Measurements from ENCODE around the gene CDKL1. TPM values are rescaled to one million over a fixed set of nuclear protein-coding genes. Genes with fewer than 3 reads are reported as not detected.
"Not testable (repeated sequence)": the region's sequence is repeated elsewhere in the genome, so short reads cannot be mapped to it uniquely, and the experiment has no call there.

CDKL1 gene
- total RNA-seq, 1 donor = 4.6 TPM

DNA sequence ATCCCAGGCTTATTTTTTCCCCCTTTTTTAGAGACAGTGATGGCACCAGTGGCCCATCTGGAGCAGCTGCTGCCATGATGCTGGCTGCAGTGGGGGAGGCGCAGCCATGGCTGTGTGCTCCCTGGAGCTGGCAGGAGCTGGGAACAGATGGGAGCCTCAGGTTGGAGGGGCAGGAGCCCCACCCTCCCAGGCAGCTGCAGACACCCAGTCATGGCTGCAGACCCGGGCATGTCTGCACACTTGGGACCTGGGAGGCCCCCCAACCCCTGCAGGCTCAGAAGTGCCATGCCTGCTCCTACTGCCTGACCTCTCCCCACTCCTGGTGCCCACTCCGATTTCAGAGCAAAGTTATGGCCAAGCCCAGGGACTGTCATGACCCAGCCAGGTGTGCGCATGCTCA, 25.1 kb downstream of the CDKL1 start:
- Histone ChIP-seq H3K4me3 (ENCODE audit: low read length) (no peak overlapping the region), H3K27me3 (ENCODE audit: insufficient read depth, low read length) (no peaks in the 10 kb centered on the region), H3K9me3 (ENCODE audit: low read depth, low read length) (no peaks in the 10 kb centered on the region), H3K4me1 (ENCODE audit: insufficient read depth, low read length) (peaks cover 5% of the 10 kb centered on the region)

DNA sequence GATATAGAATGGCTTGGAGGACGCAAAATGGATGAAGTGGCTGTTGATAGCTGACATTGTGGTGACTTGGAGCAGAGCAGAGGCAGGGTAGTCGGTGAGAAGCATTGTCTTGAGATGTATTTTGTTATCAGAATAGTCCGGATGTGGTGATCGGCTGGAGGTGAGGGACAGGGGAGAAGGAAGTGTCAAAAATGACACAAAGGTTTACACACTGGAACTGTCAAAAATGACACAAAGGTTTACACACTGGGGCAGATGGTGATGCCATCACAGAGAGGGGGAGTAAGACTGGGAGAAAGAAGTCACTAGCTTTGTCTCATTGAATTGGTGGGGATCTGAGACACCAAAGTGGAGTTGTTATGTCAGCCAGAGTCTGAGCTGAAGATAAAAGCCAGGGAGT, 30.1 kb downstream of the CDKL1 start:
- no peak overlapping the region for H3K4me3 ChIP-seq (ENCODE audit: low read length)
- H3K4me1 ChIP-seq (ENCODE audit: insufficient read depth, low read length) = peaks cover 30% of the 10 kb centered on the region
- no peaks in the 10 kb centered on the region for H3K9me3 ChIP-seq (ENCODE audit: low read depth, low read length)
- H3K27me3 ChIP-seq (ENCODE audit: insufficient read depth, low read length) = no peaks in the 10 kb centered on the region

DNA sequence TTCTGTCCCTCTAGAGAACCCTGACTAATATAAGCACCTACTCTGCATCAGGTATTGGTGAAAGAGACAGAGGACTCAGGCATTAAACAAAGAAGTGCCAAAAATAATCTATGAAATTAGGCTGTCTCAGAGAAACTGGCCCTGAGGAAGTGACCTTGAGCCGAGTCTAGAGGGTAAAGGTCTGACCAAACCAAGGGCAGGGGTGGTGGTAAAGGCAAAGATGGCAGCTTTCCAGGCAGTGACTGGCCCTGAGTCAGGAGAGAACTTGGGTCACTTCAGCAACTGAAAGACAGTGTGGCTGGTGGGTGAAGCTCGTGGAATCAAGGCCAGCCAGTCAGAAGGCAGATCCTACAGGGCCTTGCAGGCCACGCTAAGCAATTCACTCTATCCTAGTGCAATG, 30.6 kb downstream of the CDKL1 start:
- H3K27me3 ChIP-seq (ENCODE audit: insufficient read depth, low read length) = no peaks in the 10 kb centered on the region
- no peaks in the 10 kb centered on the region for H3K9me3 ChIP-seq (ENCODE audit: low read depth, low read length)
- peaks cover 30% of the 10 kb centered on the region for H3K4me1 ChIP-seq (ENCODE audit: insufficient read depth, low read length)
- H3K4me3 ChIP-seq (ENCODE audit: low read length) = no peak overlapping the region

DNA sequence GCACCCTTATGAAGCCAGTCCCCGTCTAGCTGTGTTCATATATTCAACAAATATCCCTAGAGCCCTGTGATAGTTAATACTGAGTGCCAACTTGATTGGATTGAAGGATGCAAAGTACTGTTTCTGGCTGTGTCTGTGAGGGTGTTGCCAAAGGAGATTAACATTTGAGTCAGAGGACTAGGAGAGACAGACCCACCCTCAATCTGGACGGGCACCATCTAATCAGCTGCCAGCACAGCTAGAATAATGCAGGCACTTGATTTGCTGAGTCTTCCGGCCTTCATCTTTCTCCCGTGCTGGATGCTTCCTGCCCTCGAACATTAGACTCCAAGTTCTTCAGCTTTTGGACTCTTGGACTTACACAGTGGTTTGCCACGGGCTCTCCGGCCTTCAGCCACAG, 31.1 kb downstream of the CDKL1 start:
- not testable (repeated sequence) for H3K27me3 ChIP-seq (ENCODE audit: insufficient read depth, low read length); H3K4me3 ChIP-seq (ENCODE audit: low read length); H3K9me3 ChIP-seq (ENCODE audit: low read depth, low read length)
- H3K4me1 ChIP-seq (ENCODE audit: insufficient read depth, low read length) = peaks cover 30% of the 10 kb centered on the region

DNA sequence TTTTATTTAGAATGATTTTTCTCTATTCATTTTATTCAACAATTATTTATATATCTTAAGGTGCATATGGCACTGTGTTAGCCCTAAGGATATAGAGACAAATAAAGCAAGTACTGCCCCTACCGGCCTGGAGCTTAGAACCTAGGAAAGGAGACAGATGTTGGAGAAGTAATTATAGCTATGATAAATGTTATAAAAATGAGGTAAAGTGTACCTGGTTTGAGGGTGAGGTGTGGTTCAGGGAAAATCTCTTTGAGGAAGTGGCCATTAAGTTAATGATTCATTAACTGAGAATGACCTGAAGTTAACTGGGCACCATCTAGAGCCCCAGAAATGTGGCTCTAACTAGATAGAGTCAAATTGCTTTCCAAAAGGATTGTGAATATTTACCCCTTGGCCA, 31.9 kb downstream of the CDKL1 start:
- no peak overlapping the region for H3K4me3 ChIP-seq (ENCODE audit: low read length)
- no peaks in the 10 kb centered on the region for H3K27me3 ChIP-seq (ENCODE audit: insufficient read depth, low read length)
- peaks cover 30% of the 10 kb centered on the region for H3K4me1 ChIP-seq (ENCODE audit: insufficient read depth, low read length)
- H3K9me3 ChIP-seq (ENCODE audit: low read depth, low read length) = no peaks in the 10 kb centered on the region

DNA sequence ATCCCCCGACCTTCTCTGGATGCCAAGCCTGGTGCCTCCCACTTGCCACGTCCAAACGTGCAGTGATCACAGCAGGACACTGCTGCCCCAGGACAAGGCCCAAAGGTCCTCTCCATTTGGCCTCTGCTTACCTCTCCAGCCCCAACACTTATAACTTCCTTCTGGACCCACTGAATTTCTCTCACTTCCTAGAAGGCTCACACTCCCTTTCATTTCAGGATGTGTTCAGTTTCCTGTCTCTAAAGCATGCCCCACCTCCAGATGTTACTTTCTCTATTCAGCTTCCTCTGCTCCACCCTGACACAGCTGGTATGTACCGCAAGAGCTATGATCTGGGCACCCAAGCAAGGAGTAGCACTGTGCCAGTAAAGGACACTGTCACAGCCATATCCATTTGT, 33.0 kb downstream of the CDKL1 start:
- H3K9me3 ChIP-seq (ENCODE audit: low read depth, low read length) = no peaks in the 10 kb centered on the region
- H3K4me3 ChIP-seq (ENCODE audit: low read length) = peak overlapping the region; percentile 42
- no peaks in the 10 kb centered on the region for H3K27me3 ChIP-seq (ENCODE audit: insufficient read depth, low read length)
- H3K4me1 ChIP-seq (ENCODE audit: insufficient read depth, low read length) = peaks cover 30% of the 10 kb centered on the region

DNA sequence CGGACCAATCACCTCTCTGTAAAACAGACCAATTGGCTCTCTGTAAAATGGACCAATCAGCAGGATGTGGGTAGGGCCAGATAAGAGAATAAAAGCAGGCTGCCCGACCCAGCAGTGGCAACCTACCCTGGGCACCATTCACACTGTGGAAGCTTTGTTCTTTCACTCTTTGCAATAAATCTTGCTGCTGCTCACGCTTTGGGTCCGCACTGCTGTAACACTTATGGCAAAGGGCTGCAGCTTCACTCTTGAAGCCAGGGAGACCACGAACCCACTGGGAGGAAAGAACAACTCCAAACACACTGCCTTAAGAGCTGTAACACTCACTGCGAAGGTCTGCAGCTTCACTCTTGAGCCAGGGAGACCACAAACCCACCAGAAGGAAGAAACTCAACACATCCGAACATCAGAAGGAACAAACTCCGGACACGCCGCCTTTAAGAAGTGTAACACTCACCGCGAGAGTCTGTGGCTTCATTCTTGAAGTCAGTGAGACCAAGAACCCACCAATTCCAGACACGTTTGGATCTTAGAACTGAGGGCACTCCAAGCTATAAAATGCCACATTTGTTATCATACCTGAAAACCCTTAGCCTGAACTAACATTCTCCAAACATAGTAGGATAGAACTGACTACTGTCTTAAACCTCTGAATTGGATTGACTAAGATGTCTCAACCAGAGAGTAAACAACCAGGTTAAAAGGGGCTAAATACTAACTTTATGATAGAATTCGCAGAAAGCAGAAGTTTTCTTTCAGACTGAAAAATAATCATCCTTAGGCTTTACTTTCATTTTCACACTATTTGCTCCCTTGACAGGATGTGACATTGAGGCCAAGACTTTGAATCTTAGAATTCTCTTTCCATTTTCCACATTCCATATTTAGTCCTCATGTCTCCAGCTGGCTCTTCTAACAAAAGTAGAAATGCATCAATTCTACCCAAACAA, 33.6 kb downstream of the CDKL1 start:
- Histone ChIP-seq H3K9me3 (ENCODE audit: low read depth, low read length) (no peaks in the 10 kb centered on the region), H3K4me3 (ENCODE audit: low read length) (peak overlapping the region; percentile 42), H3K27me3 (ENCODE audit: insufficient read depth, low read length) (no peaks in the 10 kb centered on the region), H3K4me1 (ENCODE audit: insufficient read depth, low read length) (peaks cover 30% of the 10 kb centered on the region)

DNA sequence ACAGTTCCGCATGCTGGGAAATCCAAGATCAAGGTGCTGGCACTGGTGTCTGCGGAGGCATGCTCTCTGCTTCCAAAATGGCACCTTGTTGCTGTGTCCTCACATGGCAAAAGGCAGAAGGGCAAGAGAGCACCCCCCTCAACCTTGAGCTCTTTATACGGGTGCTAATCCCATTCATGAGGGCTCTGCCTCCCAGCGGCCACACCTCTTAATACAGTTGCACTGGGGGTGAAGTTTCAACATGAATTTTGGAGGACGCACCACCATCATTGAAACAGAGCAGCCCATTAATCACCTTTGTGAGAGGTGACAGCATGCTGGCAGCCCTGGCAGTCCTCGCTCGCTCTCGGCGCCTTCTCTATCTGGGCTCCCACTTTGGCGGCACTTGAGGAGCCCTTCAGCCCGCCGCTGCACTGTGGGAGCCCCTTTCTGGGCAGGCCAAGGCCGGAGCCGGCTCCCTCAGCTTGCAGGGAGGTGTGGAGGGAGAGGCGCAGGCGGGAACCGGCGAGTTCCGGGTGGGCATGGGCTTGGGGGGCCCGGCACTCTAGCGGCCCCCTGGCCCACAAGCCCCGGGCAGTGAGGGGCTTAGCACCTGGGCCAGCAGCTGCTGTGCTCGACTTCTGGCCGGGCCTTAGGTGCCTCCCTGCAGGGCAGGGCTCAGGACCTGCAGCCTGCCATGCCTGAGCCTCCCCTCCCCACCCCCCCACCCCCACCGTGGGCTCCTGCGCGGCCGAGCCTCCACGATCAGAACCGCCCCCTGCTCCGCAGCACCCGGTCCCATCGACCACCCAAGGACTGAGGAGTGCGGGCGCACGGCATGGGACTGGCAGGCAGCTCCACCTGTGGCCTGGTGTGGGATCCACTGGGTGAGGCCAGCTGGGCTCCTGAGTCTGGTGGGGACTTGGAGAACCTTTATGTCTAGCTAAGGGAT, 34.9 kb downstream of the CDKL1 start:
- H3K4me1 ChIP-seq (ENCODE audit: insufficient read depth, low read length) = peaks cover 26% of the 10 kb centered on the region
- not testable (repeated sequence) for H3K4me3 ChIP-seq (ENCODE audit: low read length)

DNA sequence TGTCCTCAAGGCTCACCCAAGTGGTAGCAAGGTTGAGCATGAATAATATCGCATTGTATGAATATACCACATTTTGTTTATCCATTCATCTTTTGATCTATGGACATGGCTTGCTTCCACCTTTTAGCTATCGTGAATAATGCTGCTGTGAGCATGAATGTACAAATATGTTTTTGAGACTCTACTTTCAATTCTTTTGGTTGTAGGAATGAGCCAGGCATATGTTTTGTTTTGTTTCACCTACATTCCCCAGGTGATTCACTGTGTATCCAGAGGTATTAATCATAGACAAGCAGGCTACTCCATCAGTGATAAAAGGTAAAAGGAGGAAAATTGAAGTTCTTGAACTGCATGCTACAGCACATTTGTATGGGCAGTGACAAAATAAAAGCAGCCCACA, 35.8 kb downstream of the CDKL1 start:
- Histone ChIP-seq H3K4me1 (ENCODE audit: insufficient read depth, low read length) (peaks cover 23% of the 10 kb centered on the region), H3K27me3 (ENCODE audit: insufficient read depth, low read length) (no peaks in the 10 kb centered on the region), H3K9me3 (ENCODE audit: low read depth, low read length) (no peaks in the 10 kb centered on the region), H3K4me3 (ENCODE audit: low read length) (no peak overlapping the region)

More for the DNA sequence above, 34.9 kb downstream of the CDKL1 start:
- not testable (repeated sequence) for H3K27me3 ChIP-seq (ENCODE audit: insufficient read depth, low read length); H3K9me3 ChIP-seq (ENCODE audit: low read depth, low read length)

DNA sequence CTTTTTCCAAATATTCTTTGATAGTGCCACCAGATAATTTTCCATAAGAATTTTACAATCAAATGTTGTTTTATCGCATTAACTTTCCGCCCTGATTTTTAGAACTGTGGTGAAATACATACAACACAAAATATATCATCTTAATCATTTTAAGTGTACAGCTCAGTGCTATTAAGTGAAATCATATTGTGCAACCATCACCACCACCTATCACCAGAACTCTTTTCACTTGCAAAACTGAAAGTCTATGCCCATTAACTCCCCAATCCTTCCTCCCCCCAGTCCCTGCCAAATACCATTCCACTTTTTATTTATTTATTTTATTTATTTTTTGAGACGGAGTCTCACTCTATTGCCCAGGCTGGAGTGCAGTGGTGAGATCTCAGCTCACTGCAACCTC, 36.6 kb downstream of the CDKL1 start:
- Histone ChIP-seq H3K27me3 (ENCODE audit: insufficient read depth, low read length) (no peaks in the 10 kb centered on the region), H3K4me1 (ENCODE audit: insufficient read depth, low read length) (peaks cover 17% of the 10 kb centered on the region), H3K9me3 (ENCODE audit: low read depth, low read length) (no peaks in the 10 kb centered on the region), H3K4me3 (ENCODE audit: low read length) (no peak overlapping the region)

DNA sequence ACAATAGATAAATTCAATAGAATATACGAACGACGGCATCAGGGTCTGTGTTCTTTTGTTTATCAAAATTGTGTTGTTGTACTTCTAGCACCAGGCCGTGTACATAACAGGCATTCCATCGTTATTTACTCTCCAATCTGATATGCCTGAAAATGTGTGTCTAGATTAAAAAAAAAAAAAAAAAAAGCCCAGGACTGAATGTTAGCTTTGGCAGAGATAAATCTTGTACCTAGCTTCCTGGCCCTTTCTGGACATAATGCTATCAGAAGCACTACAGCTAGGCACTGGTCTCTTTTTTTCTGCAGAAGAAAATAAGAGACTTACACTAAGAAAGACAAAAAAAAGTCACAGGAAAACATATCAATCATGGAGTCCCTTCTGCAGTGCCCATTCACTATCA, 37.0 kb downstream of the CDKL1 start:
- no peaks in the 10 kb centered on the region for H3K9me3 ChIP-seq (ENCODE audit: low read depth, low read length)
- H3K27me3 ChIP-seq (ENCODE audit: insufficient read depth, low read length) = no peaks in the 10 kb centered on the region
- no peak overlapping the region for H3K4me3 ChIP-seq (ENCODE audit: low read length)
- peaks cover 12% of the 10 kb centered on the region for H3K4me1 ChIP-seq (ENCODE audit: insufficient read depth, low read length)

DNA sequence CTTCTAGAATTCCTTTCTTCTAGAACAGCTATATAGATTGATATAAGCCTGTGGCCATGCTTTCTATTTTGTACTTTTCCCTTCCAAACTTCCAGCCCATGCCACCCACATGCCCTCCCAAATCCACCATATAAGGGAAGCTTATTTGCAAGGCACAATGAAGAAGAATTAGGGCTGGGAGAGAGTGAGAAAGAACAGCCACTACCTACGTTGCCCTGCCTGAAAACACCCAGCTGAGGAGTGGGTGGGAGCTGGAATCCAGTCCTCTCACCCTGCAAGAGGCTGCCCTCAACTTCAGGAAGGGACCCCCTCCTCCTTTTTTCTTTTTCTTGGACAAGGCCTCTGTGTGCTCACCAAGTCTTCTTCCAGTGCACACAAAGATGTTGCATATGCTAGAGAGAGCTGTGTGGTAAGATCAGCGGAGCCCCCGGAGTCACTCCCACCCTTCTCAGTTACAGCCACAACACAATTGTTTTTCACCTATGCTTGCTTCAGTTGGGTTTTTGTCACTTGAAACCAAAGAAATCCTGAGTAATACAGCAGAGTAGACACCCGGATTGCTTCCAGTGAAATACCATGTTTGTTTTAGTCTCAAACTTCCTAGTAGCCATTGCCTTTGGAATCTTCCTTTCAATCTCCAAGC, 38.8 kb downstream of the CDKL1 start:
- H3K4me1 ChIP-seq (ENCODE audit: insufficient read depth, low read length) = no peaks in the 10 kb centered on the region
- no peaks in the 10 kb centered on the region for H3K27me3 ChIP-seq (ENCODE audit: insufficient read depth, low read length)
- no peak overlapping the region for H3K4me3 ChIP-seq (ENCODE audit: low read length)
- H3K9me3 ChIP-seq (ENCODE audit: low read depth, low read length) = no peaks in the 10 kb centered on the region

DNA sequence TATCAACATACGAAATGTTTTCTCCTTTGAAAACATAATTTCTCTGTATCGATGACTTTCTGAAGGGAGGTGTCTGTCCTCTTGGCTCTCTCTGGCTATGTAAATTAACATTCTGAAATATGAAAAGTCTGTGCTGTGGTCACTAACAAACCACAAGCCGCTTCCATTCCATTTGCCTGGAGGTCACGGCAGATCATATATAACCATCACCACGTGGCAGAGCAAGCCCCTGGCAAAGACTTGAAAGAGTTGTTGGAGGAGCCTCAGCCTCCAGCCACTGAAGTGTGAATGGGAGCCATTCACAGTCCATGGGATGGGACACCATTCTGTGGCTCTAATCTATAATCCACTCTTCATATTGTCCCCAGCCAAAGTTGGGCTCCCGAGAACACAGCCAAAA, 39.6 kb downstream of the CDKL1 start:
- no peaks in the 10 kb centered on the region for H3K27me3 ChIP-seq (ENCODE audit: insufficient read depth, low read length)
- H3K4me3 ChIP-seq (ENCODE audit: low read length) = no peak overlapping the region
- H3K9me3 ChIP-seq (ENCODE audit: low read depth, low read length) = no peaks in the 10 kb centered on the region
- H3K4me1 ChIP-seq (ENCODE audit: insufficient read depth, low read length) = no peaks in the 10 kb centered on the region

DNA sequence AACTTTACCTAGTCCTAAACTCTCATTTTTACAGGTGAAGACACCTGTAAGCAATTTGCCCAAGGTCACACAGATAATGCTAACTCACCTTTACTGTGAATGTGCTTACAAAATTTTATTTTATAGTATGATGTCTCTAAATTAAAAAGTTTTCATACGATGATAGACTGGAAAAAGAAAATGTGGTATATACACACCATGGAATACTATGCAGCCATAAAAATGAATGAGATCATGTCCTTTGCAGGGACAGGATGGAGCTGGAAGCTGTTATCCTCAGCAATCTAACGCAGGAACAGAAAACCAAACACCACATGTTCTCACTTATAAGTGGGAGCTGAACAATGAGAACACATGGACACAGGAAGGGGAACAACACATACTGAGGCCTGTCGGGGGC, 40.4 kb downstream of the CDKL1 start:
- H3K4me1 ChIP-seq (ENCODE audit: insufficient read depth, low read length); H3K9me3 ChIP-seq (ENCODE audit: low read depth, low read length); H3K4me3 ChIP-seq (ENCODE audit: low read length); H3K27me3 ChIP-seq (ENCODE audit: insufficient read depth, low read length): not testable (repeated sequence)

DNA sequence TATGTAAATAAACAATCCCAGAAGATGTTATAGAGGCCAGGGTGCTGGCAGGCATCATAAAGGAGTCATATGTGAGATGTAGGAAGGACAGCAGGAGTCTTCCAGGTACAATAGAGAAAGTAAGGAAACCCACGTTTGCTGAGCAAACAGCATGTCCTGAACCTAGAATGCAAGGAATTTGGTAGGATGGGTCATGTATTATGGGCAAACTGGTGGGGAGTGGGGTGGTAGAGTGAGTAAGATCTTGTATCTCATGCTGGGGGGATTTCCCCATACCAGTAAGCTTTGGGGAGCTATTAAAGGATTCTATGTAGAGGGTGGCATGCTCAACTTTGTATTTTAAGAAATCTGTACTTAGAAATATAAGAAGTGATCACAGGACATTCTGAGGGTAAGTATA, 41.0 kb downstream of the CDKL1 start:
- H3K27me3 ChIP-seq (ENCODE audit: insufficient read depth, low read length) = no peaks in the 10 kb centered on the region
- H3K4me3 ChIP-seq (ENCODE audit: low read length) = no peak overlapping the region
- peaks cover 3% of the 10 kb centered on the region for H3K4me1 ChIP-seq (ENCODE audit: insufficient read depth, low read length)
- H3K9me3 ChIP-seq (ENCODE audit: low read depth, low read length) = no peaks in the 10 kb centered on the region
